ENCODE measurements around the gene ETV3.
"Not testable (repeated sequence)": the region's sequence is repeated elsewhere in the genome, so short reads cannot be mapped to it uniquely, and the experiment has no call there.

ETV3 gene

GRCh38 chr1:157113631-157114030, 24.6 kb downstream of the ETV3 start:
- DNase-seq, result no peak

- DNase-seq, result no peak
These were observed 25.1 kb downstream of the ETV3 start for GRCh38 chr1:157113106-157113505.

DNA sequence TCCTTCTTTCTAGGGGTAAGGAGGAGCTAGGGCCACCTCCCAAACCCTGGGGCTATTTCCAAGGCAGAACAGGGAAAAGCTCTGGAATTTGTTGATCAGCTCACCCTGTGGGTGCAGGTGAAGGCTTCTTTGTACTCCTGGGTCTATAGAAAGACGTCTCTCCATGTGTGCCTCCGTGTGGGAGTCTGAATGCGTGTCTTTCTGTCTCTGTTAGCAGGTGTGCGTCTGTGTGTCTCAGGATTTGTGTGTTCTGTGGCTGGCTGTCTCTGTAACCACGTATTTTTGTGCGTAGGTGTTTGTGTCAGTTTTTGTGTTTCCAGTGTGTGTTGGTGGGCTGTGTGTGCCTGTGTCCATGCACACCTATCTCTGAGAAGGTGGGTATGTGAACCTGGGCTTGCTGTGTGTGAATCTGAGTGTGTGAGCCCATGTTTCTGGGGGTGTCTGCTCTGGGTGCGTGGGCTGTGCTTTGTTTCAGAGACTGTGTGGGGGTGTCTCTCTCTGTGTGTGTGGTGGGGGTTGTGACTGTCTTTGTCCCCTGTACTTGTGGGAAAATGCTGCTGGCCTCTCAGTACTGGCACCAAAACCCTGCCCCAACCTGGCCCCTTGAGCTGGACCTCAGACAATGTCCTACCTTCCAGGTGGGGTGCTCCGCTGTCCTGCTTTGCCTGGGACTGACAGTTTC, 25.9 kb downstream of the ETV3 start:
- no peak for DNase-seq

- DNase-seq, result no peak
These were observed 26.6 kb downstream of the ETV3 start for GRCh38 chr1:157111396-157112165.

DNA sequence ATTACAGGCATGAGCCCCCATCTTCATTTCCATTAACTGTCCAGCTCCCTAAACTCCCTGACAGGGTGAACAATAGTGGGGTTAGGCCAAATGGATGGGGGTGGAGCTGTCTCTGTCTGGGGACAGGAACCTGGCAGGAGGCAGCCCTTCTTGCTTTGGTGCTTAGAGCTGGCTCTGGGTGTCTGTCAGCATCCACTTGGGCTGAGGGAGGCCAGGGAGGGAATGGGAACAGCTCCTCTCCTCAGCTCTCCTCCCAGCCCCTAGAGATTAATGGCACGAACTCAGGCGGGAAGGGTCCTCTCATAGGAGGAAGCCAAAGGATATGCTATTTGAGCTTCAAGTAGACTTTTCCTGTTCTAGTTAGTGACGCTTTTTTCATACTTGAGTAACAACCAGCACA, 27.5 kb downstream of the ETV3 start:
- DNase-seq, result no peak

DNA sequence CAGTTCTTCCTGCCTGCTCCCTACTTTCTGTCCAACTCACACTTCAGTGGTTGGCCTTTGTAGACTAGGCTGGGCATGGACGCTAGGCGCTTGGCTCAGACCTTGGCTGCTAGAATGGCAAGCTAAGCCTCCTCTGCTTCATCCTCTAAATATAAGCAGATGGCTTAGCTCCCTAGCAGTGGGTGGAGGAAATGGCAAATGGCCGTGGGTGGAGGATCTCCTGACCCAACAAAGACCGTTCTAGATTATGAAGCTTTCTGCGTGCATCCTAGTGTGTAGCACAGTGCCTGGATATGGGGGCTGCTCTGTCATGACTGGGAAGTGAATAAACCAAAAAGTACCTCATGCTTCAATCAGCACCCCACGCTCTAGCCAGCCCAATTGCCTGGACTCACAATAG, 28.2 kb downstream of the ETV3 start:
- no peak for DNase-seq

DNA sequence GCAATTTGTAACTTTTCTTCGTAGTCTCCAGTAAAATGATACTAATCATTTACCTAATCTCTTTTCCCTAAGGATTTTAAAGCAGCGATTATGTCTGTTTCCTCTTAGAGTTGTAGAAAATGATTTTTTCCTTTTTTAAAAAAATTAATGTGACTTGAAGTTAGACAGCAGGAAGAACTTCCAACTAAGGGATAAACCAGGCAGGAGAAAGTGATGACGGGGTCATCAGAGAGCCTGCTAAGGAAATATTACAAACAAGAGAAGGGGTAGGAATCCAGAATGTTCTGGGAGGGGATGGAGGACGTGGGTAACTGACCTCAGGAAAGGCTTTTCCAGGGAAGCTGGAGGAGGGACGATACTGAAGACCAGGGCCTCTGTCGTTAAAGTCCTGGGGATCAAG, 29.7 kb downstream of the ETV3 start:
- DNase-seq, result no peak

- no peak for DNase-seq
These were observed 30.5 kb downstream of the ETV3 start for GRCh38 chr1:157107702-157108101.

DNA sequence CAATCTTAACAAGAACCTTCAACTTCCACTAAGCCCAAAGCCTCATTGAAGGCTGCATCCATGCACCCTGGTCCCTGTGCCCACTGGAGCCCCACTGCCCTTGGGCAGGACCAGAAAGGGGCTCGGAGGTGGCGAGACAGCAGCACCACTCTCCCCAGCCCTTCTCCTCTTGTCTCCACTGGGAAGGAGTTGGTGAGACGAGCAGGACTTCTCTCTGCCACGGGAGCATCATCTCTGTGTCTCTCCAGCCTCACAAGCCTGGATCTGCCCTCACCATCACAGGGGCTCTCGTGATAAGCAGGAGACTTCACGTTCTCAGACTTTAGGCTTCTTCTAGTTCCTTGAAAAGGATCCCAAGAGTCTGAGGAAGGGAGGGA, 31.4 kb downstream of the ETV3 start:
- no peak for DNase-seq

- DNase-seq, result no peak
These were observed 32.0 kb downstream of the ETV3 start for GRCh38 chr1:157105988-157106812.

DNA sequence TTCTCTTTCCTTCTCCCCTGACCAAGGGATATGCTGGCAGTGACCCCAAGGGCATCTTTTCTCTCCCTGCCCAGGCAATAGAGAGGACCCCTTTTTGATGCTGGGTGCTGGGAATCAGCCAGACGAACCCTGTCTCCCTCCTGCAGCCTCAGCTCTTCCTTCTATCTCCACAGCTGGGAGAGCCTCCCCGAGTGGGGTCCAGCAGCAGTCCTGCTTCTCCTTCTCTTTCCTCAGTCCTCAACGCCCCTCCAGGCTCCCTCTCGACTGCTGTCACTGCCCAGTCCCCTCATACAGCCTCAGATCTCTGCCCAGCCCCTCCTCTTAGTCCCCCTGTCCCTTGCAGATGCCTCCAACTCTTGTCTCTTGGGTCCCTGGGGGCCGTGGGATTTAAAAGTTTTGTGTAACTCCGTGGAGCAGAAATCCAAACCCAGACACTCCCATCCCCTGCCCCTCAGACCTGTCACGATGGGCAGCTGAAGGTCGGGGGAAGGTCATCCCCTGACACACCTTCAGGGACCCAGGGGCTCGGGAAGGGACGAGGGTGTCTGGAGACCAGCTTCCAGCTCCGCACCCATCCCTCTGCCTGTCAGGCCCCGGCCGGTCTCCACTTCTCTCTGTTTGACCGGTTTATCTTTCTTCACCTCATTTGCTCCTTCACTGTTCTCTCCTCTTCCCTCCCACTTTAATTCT, 32.8 kb downstream of the ETV3 start:
- DNase-seq, result no peak

GRCh38 chr1:157104598-157105293, 33.4 kb downstream of the ETV3 start:
- DNase-seq, result no peak

GRCh38 chr1:157103268-157103667, 34.9 kb downstream of the ETV3 start:
- no peak for DNase-seq

- DNase-seq, result no peak
These were observed 37.0 kb downstream of the ETV3 start for GRCh38 chr1:157101149-157101548.

DNA sequence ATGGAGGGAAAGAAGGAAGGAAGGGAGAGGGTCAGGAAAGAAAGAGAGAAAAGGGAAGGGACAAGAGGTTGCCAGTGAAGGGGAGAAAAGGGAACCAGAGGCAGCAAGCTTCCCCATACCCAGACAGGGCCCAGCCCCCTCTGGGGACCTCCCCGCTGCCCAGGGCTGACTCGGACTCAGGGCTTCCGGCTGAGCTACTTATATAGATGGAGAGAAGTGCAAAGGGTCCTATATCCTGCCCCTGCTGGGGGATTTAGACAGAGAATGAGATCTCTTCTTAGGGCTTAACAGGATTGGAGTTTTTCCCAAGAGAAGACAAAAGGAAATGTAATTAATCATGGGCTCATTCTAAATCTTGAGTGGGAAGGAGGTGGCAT, 38.6 kb downstream of the ETV3 start, which contains the start of gene ETV3L:
Gene ETV3L, minus strand, starts transcription at position 176 of the 377 bp plus-strand sequence. CDS start 285 bp downstream, outside the sequence.
- no peak for DNase-seq

- not testable (repeated sequence) for DNase-seq
These were observed 39.1 kb downstream of the ETV3 start for GRCh38 chr1:157098987-157099632.

- no peak for DNase-seq
These were observed 39.7 kb downstream of the ETV3 start for GRCh38 chr1:157098519-157098918.

- no peak for DNase-seq
These were observed 40.5 kb downstream of the ETV3 start for GRCh38 chr1:157097692-157098091.

GRCh38 chr1:157096881-157097280, 41.3 kb downstream of the ETV3 start:
- DNase-seq, result no peak

- DNase-seq, result no peak
These were observed 42.6 kb downstream of the ETV3 start for GRCh38 chr1:157095551-157095950.

GRCh38 chr1:157095091-157095490, 43.1 kb downstream of the ETV3 start:
- no peak for DNase-seq

Data from right kidney (tissue), 1 donor.